Measurements from ENCODE around the gene MYOM1.
A peak's percentile ranks its signal among the peaks of the same experiment; 100 is the strongest.

MYOM1 gene

DNA sequence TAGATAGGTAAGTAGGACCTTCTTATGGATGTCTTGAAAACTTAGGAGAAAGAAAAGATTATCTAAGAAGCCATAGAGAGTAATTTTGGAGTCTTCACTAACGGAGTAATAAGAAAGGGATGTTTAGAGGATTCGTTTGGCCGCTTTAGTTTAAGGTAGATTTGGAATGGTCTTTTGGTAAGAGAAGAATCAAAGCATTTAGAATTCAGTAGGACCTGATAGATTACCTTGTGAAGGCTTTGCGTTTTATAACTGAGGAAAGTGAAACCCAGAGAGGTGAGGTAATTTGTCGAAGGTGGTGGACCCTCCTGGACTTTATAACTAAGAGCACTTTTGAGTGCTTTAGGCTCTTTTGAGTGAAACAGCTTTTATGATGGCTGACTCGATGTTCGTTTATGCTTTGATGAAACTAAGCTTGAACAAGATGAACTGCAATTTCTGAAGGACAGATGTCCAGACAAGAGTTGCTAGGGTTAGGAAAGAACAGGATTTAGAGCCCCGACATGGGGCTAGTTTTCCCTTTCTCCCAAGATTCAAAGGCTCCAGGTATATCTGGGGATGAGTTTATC is 43.4 kb upstream of the MYOM1 start:
- peak overlapping the region; percentile 83 for H3K4me3 ChIP-seq (ENCODE audit: low read depth, low read length)
- no peak for DNase-seq (ENCODE audit: low read depth)
- TF ChIP-seq, protein P1, sequence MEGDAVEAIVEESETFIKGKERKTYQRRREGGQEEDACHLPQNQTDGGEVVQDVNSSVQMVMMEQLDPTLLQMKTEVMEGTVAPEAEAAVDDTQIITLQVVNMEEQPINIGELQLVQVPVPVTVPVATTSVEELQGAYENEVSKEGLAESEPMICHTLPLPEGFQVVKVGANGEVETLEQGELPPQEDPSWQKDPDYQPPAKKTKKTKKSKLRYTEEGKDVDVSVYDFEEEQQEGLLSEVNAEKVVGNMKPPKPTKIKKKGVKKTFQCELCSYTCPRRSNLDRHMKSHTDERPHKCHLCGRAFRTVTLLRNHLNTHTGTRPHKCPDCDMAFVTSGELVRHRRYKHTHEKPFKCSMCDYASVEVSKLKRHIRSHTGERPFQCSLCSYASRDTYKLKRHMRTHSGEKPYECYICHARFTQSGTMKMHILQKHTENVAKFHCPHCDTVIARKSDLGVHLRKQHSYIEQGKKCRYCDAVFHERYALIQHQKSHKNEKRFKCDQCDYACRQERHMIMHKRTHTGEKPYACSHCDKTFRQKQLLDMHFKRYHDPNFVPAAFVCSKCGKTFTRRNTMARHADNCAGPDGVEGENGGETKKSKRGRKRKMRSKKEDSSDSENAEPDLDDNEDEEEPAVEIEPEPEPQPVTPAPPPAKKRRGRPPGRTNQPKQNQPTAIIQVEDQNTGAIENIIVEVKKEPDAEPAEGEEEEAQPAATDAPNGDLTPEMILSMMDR (conservative IDR thresholded peaks at IDR 0.05; ENCODE audit: low read depth, low read length) = no peak

DNA sequence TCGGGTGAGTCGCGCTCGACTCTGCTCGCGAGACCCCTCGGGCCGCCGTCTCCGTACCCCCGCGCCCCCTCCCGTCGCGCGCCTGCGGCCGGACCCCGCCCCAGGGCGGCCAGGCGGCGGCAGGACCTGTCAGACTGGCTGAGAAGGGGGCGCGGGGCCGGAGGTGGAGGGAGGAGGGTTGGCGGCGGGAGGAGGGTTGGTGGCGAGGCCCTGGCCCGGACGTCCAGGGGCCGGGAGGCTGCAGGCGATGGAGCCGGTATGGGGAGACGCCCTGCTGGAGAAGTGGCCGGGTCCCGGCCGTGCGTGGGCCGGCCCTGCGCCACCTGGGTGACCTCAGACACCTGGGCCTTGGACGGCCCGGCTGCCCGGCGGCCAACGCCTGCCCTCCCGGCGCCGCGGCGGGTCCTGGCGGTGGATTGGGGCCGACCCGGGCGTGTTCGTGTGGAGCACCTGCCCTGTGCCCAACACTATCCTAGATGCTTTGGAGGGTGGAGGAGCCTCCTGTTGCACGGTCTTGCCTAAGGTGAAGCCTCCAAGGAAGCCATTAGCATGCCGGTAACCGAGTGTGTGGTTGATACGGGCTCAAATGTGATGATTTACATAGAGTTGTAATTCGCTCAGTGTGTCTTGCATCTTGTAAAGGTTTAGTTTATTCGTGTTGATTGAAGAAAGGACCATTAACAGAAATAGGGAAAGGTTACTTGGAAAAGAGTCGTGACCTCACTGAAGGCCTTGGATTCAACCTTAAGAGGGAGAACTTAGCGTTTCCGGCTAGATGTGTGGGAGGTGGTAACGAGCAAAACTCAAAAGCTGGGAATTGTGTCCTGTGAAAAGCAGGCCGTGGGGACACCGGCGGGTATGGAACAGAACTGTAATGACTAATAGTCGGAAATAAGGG is 42.7 kb upstream of the MYOM1 start:
- TF ChIP-seq, protein P1 (conservative IDR thresholded peaks at IDR 0.05; ENCODE audit: low read depth, low read length) = no peak
- H3K4me3 ChIP-seq (ENCODE audit: low read depth, low read length) = peak overlapping the region; percentile 83
- DNase-seq (ENCODE audit: low read depth) = no peak

GRCh38 chr18:3261373-3262233 is 41.8 kb upstream of the MYOM1 start, which contains the start of gene MYL12B:
MYL12B (plus strand) TSS chr18:3262133; CDS start chr18:3272899, 10,766 bp downstream.
- TF ChIP-seq, protein P1 (conservative IDR thresholded peaks at IDR 0.05; ENCODE audit: low read depth, low read length) = peak; percentile 1
- peak; percentile 79 for DNase-seq (ENCODE audit: low read depth)
- peak within 1 kb of the TSS; percentile 83 for H3K4me3 ChIP-seq (ENCODE audit: low read depth, low read length)

DNA sequence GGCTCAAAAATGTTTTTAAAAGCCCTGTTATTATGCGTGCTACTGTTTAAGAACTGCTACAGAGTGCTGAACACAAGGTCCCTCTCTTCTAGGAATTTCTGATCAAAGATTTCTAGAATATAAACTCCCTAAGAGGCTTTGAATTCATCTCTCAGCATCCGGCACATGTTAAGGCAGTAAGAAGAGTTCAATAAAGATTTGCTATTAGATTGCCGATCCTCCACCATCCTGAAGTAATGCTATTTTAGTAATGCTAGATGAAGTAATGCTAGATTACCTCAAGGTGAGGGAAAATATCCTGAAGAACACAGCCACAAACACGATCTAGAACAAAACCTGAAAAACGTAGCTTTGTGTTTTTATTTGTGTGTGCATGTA is 41.2 kb upstream of the MYOM1 start:
- H3K4me3 ChIP-seq (ENCODE audit: low read depth, low read length) = peak overlapping the region; percentile 83
- TF ChIP-seq, protein P1 (conservative IDR thresholded peaks at IDR 0.05; ENCODE audit: low read depth, low read length) = no peak
- no peak for DNase-seq (ENCODE audit: low read depth)

GRCh38 chr18:3257627-3258120 is 37.9 kb upstream of the MYOM1 start:
- DNase-seq (ENCODE audit: low read depth) = no peak

More at GRCh38 chr18:3257627-3258120, 37.9 kb upstream of the MYOM1 start:
- no peak overlapping the region for H3K4me3 ChIP-seq (ENCODE audit: low read depth, low read length)
- TF ChIP-seq, protein P1 (conservative IDR thresholded peaks at IDR 0.05; ENCODE audit: low read depth, low read length) = no peak

Measured in choroid plexus epithelial cell (primary cell).